GM12878 (cell line): ENCODE results near the gene SPATA18.

Experiments used
- EP300 ChIP-seq, 2 experiments: fragments of 150-350 bp in 1 of 2; IDR thresholded peaks; 2 replicates each; pipeline ENCODE4 v1.6.1; 2011 to 2012; ENCODE audit warnings: low read depth in 2 of 2, low read length in 2 of 2, borderline replicate concordance in 1 of 2, improper control_type of control experiment in 1 of 2, inconsistent platforms in 1 of 2; ENCODE audit not compliant: control insufficient read depth in 1 of 2
- YBX1 ChIP-seq: fragments of 450-650 bp; IDR thresholded peaks from 2 replicates; pipeline ENCODE4 v1.6.1; 2016; ENCODE audit warnings: antibody characterized with exemption

- TF ChIP-seq YBX1 (no peak), EP300 (IDR thresholded peaks at IDR 0.05; ENCODE audit: borderline replicate concordance in 1 of 2, control insufficient read depth in 1 of 2, low read depth in 2 of 2, low read length in 2 of 2) (no peak)
Observed at GRCh38 chr4:52142816-52143215, 91.7 kb downstream of the SPATA18 start.
